GM06990 (cell line): ENCODE results near the gene HDC.

Source experiments
- DNase-seq: peaks from one replicate; pipeline ENCODE4 v3.0.0-alpha.2; 2011; ENCODE audit not compliant: insufficient read length; ENCODE audit errors: extremely low read depth
- H3K27me3 ChIP-seq: replicated peaks from 2 replicates; pipeline ENCODE4 v1.6.0; 2011; ENCODE audit warnings: low read length; ENCODE audit not compliant: control insufficient read depth, insufficient read depth
- H3K36me3 ChIP-seq: 2 replicates; pipeline ENCODE4 v1.5.1; 2011; ENCODE audit warnings: low read length; ENCODE audit not compliant: control insufficient read depth, insufficient read depth
- H3K4me3 ChIP-seq: replicated peaks from 2 replicates; pipeline ENCODE4 v1.5.1; 2011; ENCODE audit warnings: low read depth, mild to moderate bottlenecking, control low read depth, low read length
- CTCF ChIP-seq: IDR thresholded peaks from 2 replicates; pipeline ENCODE4 v1.5.1; 2011; ENCODE audit warnings: low read length, control low read depth, mild to moderate bottlenecking, inconsistent platforms; ENCODE audit not compliant: insufficient read depth, poor library complexity, severe bottlenecking

HDC gene

GRCh38 chr15:50261981-50262380 is 3.5 kb downstream of the HDC start:
- Histone ChIP-seq H3K27me3 (no peaks in the 10 kb centered on the region; the same call in none of the 2 replicates), H3K36me3 (no peaks in the 10 kb centered on the region), H3K4me3 (no peak overlapping the region)
- DNase-seq: no peak
- no peak for TF ChIP-seq CTCF

GRCh38 chr15:50260969-50261496 is 4.5 kb downstream of the HDC start:
- DNase-seq: no peak
- TF ChIP-seq CTCF: no peak
- no peak overlapping the region for H3K4me3 ChIP-seq

GRCh38 chr15:50259276-50259675 is 6.2 kb downstream of the HDC start:
- no peak for DNase-seq
- TF ChIP-seq CTCF: no peak
- H3K4me3 ChIP-seq: no peak overlapping the region

More at GRCh38 chr15:50260969-50261496, 4.5 kb downstream of the HDC start:
- Histone ChIP-seq H3K27me3 (no peaks in the 10 kb centered on the region; the same call in none of the 2 replicates), H3K36me3 (no peaks in the 10 kb centered on the region)

GRCh38 chr15:50257924-50258323 is 7.6 kb downstream of the HDC start:
- TF ChIP-seq CTCF: no peak
- no peaks in the 10 kb centered on the region for H3K36me3 ChIP-seq
- no peaks in the 10 kb centered on the region; the same call in none of the 2 replicates for H3K27me3 ChIP-seq
- H3K4me3 ChIP-seq: no peak overlapping the region
- DNase-seq: no peak

More at GRCh38 chr15:50259276-50259675, 6.2 kb downstream of the HDC start:
- H3K36me3 ChIP-seq: no peaks in the 10 kb centered on the region
- H3K27me3 ChIP-seq: no peaks in the 10 kb centered on the region; the same call in none of the 2 replicates

- H3K36me3 ChIP-seq: no peaks in the 10 kb centered on the region
- H3K27me3 ChIP-seq: no peaks in the 10 kb centered on the region; the same call in 1 of the 2 replicates
- H3K4me3 ChIP-seq: no peak overlapping the region
- TF ChIP-seq CTCF: no peak
- no peak for DNase-seq
Measured at GRCh38 chr15:50257332-50257731, 8.2 kb downstream of the HDC start.
